Measurements from ENCODE around the gene GSG1L.

The GSG1L gene

DNA sequence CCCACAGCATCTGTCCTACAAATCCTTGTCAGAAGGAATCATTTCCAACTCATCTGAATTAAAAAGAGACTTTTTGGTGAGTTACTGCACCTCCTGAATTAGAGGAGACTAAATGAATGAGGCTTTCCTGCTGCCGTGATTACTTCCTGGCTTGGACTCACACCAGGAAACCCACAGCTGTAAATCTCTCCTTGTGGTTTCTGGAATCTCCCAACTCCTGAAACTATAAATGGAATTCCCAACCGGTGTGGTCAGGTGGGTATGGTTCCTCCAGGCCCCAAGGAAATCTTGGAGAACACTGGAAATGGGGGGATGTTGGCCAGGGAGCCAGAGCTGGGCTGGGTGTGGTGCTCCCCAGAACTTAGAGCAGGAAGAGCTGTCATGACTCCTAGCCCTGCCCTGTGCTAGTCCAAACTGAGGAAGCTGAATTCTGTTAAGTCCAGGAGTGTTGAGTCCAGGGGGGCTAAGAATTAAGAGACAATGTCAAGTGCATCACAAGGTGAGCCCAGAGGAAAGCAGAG lies 216.4 kb downstream of the GSG1L start:
- no peak for DNase-seq (ENCODE audit: low spot score)

DNA sequence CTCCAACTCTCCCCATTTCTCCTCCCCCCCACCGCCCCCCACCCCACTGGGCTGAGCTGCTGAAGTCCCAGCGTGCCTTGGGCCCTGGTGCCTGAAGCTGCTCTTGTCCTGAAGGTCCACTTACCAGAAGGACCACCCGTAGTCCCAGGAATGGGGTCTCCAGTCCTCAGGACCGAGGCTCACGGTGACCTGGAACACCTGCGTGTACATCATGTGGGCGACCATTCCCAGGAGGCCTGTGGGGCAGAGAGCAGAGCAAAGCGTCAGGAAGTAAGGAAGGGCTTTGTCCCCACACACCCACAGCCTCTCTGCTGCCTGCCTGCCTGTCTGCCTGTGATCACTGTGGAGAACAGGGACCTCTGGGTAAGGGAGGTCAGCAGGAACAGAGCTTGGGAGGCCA lies 218.7 kb downstream of the GSG1L start:
- no peak for DNase-seq (ENCODE audit: low spot score)

DNA sequence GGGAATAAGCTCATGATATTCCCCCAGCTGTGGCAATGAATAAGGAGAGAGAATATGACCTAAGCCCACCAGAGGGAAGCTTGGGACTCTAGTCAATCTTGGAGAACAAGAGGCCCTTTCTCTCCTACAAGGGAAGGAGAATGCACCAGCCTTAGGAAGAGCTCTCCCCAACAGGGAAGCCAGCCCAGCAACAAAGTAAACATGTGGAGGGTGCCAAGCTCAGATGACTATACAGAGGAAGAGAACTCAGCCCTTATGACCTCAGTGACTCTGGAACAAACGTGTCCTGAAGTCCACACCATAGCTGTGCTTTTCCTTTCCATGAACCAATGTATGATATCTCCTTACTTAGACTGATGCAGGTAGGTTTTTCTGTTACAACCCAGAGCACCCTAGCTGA lies 219.7 kb downstream of the GSG1L start:
- no peak for DNase-seq (ENCODE audit: low spot score)

DNA sequence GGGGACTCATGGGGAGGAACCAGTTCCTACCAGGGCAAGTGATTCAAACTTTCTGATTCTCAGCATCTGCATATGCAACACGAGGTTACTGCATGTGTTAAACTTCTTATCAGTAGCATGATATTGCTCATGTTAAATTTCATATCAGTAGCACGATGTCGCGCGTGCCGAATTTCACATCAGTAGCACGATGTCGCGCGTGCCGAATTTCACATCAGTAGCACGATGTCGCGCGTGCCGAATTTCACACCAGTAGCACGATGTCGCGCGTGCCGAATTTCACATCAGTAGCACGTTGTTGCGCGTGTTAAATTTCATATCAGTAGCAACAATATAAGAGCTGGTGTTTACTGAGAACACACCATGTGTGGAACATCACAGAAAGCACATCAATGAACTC lies 221.6 kb downstream of the GSG1L start:
- no peak for DNase-seq (ENCODE audit: low spot score)

DNA sequence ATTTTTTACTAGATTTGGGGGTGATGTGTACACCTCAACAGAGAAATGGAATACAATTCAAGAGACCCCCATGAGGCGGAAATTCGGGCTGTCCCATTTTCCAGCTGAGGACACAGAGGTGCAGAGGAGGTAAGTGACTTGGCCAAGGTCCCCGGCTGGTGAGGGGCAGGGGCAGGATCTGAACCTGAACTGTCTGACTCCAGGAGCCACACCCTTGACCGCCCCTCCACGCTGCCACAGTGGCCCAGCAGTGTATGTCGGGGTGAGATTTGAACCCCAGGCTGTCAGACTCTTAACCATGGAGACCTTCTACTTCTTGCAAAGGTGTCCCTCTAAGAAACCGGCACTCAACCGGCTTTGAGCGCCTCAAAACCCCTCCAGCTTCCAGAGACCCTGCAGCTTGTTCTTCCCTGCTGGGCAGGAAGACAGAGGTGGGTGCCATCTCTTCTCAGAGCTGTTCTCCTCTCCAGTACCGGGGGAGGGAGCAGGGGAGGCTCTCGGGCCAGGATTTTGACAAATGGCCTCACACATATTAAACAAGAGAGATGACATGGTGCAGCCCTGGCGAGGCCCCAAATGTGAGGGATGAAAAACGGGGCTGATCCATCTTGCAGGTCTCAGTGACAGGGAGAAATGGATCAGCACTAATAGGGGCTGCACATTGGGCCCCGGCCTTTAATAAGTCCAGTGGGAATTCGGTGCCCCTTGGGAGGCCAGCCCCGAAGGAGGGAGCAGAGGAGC lies 222.3 kb downstream of the GSG1L start:
- no peak for DNase-seq (ENCODE audit: low spot score)

DNA sequence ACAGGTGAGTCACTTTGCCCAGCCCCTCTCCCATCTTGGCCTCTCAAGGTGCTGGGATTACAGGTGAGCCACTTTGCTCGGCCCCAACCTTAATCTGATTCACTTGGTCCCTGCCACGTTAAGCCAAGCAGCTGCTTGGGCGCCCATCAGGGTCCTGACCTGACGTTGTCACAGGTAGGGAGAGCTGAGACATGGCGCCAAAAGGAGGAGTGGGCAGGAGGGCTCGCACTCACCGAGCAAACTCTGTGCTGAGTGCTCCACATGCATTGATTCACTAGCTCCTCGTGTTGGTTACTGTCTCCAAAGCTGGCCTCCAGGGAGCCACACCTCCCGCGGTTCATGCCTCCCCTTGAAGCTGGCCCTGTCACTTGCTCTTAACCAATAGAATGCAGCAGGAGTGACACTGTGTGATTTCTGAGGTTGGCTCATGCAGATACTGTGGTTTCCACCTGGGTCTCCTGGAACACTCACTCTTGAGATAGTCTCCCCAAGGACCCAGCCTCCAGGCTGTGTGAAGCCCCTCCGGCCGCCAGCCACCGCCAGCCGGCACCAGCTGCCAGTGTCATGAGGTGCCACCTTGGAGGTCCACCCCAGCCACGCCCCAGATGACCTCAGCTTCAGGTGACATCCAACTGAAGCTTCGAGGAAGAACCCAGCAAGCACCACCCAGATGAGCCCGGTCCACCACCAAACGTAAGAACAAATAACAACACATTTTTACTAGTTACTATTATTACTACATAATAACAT lies 223.0 kb downstream of the GSG1L start:
- DNase-seq (ENCODE audit: low spot score): no peak

DNA sequence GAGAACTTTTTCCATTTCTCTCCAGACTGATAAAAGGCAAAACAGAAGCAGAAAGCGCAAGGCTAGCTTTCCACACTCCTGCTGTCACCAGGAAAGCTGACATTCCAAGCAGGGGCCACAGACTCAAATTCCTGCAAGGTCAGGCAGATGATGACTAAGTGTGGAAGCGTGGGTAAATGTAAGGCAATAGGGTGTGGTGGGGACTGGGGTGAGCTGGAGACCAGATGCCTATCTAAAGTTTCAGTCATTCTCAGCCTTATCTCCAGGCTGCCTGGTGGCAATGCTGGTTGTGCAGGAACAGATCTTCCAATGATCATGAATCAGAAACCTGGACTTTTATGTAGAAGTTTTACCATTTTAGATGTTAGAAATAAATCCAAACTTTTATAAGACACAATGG lies 224.1 kb downstream of the GSG1L start:
- no peak for DNase-seq (ENCODE audit: low spot score)

DNA sequence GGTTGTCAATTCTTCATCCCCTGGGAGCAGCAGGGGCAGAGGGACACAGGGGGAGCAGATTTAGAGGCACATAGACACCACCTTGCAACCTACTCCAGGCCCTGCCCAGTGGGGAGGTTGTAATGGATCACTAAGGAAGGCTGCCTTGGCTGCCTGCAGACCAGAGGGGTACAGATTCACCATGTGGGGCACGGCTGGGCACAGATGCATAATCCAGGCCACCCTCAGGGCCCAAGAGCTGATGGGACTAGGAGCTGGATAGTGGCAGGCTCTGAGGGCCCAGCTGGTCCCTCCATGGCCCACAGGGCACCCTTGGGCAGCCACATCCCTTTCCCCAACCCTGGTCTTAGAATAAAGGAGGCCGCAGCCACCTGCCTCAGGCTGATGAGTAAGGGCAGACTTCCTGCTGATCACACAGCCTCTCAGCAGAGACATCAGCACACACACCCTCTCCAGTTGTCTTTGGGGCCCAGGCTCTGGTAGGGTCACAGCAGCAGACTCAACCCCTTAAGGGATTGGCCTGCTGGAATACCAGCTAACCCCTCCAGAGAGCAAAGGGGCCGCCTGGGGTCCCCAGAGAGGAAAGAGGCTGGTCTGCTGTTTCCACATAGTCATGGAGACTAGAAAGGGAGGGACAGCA lies 224.9 kb downstream of the GSG1L start:
- DNase-seq (ENCODE audit: low spot score): no peak

DNA sequence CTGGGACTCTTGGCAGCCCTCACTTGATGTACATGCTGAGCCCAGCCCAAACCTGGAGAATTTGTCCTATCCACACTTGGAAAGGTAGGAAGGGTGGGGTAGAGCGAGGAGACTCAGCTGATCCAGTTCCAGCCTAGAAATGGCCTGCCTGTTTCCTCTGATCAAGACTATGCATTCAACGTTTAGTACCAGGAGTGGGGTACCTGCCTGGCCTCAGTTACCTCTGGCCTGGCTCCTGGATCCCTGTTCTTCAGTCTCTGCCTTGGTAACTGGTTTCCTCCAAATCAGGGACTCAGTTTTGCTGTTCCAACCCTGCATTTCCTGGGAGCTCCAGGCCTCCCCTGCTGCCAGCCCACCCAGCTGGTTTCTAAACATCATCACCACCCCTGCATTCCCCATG lies 233.5 kb downstream of the GSG1L start:
- no peak for DNase-seq (ENCODE audit: low spot score)

DNA sequence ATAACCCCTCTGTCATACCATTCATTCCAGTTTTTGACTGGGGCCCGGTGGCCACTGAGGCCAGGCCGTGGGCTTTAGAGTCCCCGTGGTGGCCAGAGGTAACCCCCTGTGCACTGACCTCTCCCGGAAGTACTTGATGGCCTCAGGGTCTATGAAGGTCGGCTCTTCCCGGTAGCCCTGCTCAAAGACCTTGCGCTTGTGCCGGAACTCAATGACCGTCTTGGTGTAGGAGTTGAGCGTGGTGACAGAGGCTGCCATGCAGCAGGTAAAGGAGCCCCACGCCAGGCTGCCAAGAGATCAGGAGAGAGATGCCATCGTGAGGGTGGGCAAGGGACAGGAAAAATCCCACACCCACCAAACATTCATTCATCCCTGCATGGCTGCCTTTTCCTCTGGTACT lies 234.8 kb downstream of the GSG1L start:
- DNase-seq (ENCODE audit: low spot score): no peak

DNA sequence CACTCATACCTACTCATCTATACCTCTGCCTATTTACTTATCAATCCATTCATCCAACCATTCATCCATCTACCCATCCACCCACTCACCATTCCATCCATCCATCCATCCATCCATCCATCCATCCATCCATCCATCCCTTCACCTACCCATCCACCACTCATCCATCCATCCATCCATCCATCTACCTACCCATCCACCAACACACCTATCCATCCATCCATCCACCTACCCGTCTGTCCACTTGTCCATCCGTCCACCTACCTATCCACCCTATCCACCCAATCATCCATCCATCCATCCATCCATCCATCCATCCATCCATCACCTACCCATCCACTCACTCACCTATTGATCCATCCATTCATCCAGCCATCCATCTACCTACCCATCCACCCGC lies 235.7 kb downstream of the GSG1L start:
- DNase-seq (ENCODE audit: low spot score): no peak

DNA sequence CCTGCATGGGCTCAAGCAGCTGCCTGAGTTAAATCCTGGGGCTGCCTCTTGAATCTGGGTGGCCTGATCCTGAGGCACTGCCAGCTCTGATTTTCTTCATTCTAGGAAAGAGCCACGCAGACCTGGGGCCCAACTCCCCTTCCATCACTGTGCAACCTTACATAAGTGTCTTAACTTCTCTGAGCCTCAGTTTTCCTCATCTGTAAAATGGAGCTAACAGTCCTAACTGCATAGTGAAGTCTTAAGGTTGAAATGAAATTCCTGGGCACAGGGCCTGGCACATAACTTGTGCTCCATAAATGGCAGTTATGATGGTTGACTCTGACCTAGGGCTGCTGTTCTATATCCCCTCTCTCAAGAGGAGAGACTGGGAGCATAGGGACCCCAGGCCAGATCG lies 236.6 kb downstream of the GSG1L start:
- no peak for DNase-seq (ENCODE audit: low spot score)

DNA sequence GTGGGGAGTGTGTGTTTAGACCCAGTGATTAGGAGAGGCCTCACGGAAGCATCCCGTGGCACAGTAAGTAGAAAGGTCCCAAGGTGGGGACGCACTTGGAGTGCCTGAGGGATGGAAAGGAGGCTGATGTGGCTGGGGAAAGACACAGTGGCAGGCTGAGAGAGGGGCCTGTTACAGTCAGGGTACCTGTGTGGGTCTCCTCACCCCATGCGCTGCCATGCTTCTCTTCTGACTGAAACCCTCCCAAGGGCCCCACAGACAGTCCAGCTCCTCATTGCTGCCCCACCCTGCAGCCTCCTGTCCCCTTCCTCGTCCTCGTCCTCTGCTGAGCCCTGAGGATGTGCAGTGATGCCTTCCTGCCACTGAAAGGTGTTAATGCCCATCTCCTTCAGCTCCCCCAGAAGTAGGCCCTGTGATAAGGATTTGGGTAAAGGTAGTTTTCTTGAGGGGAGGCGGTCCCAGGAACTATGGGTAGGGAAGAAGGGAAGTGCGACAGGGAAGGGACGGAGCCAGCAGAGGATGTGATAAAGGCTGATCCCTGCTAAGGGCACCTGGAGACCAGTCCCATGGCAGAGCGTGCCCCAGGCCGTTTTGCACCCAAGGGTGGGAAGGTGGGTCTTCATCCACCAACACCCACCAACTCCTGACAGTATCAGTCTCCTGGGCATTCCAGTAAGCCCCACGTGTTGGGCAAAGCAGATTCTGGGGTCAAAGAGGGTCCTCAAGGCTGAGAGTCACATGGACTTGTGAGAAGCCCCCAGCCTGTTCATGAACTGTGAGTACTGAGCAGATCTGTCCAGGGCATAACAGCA lies 237.2 kb downstream of the GSG1L start:
- DNase-seq (ENCODE audit: low spot score): no peak

DNA sequence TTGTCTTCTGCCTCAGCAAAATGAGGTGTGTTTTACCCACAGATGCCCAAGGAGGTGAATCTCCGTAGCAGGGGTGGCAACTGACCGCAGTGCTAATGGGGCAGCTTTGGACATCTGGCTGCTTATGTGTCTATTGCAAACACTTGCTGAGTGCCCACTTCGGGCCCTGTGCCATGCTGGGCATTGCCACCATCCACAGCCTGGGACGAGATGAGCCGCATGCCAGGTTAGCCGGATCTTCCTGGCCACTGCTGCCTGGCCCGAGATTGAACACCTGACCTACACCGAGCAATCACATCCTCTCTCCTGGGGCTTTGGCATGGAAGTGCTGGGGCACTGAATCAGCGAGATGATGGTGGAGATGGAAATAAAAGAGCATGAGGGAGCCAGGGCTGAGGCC lies 238.7 kb downstream of the GSG1L start:
- DNase-seq (ENCODE audit: low spot score): no peak

DNA sequence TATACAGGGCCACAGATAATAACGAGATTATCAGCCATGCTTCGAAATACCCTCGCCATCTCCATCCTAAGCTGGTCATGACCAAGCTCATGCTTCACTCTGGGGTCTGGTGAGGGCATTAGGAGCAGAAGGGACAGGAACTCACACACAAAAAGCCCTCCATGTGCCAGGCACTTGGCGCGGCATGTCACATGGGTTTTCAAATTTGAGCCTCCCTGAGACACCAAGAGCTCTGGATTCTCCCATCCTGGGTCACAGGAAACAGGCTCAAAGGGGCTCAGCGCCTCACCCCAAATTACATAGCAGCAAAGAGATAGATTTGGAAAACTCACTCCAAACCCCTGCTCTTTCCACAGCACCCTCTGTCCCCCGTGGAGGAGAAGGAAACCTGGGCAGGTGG lies 239.5 kb downstream of the GSG1L start:
- no peak for DNase-seq (ENCODE audit: low spot score)

DNA sequence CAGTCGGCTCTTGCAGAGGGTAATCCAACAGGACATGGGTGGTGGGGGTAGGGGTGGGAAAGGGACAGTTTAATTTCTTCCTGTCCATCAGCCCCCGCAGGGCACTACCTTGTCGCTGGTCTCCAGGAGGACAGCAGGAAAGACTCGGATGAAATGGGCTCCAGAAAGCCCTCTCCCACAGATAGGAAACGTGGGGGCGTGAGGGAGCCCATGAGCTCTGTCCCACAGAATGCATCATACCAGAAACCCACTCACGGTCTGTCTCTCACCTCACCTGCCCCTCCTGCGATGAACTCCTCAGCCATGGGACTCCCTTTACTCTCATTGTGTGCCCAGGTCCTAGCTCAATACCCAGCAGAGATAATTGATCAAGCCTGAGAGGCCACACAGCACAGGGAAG lies 240.1 kb downstream of the GSG1L start:
- DNase-seq (ENCODE audit: low spot score): no peak

DNA sequence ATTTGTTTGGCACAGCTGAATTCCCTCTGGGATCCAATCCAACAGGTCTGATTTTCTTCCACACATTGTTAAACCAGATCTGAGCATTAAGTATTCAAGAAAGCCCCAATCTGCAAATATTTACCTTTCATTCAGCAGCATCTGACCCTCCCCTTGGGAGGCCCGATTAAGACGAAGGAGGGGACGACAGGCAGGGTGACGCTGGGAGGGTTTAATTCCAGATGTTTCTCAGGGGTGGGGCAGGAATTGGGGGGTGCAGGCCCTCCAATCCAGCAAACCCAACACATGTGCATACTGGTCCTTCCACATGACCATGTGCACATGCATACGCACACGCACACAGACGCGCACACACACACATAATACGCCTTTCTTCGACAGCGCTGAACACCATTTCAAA lies 240.5 kb downstream of the GSG1L start:
- no peak for DNase-seq (ENCODE audit: low spot score)

DNA sequence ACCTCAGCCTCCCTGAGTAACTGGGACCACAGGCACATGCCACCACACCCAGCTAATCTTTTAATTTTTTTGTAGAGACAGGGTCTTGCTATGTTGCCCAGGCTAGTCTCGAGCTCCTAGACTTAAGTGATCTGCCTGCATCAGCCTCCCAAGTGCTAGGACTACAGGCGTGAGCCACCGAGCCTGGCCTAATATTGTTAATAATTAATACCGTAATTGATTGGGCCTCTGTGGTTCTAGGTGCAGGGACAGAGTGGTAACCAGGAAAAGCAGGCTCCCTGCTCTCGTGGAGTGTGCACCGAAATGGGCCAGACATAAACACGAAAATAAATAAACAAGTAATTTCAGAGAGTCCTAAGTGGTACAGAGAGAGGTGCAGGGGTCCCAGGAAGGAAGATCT lies 241.0 kb downstream of the GSG1L start:
- DNase-seq (ENCODE audit: low spot score): no peak

DNA sequence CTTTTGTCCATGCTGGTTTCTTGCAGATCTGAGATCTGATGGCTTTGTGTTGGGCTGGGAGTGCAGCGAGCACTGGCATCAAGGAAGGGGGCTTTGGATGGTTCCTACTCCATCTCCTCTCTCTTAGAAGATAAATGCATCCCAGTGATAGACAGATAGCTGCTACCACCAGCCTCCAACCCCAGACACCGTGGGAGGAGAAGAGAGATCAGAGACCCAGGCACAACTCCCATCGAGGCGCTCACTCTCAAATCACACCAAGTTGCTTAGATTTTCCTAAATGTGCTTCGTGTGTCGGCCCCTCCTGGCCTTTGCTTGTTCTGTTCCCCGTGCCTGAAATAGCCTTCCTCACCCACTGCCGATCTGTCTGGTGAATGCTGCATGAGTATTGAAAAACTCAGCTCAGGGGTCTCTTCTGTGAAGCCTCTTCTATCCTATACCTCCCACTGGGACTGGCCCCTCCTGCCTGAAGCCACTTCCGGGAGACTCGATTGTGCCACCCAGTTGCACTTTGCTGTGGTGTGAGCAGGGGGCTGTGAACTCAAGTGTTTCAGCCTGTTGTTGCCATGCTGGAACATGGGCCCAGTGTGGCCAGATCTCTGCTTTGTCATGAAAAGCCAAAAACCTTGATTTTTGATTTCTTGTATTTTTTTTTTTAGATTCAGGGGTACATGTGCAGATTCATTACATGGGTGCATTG lies 242.7 kb downstream of the GSG1L start:
- DNase-seq (ENCODE audit: low spot score): no peak

DNA sequence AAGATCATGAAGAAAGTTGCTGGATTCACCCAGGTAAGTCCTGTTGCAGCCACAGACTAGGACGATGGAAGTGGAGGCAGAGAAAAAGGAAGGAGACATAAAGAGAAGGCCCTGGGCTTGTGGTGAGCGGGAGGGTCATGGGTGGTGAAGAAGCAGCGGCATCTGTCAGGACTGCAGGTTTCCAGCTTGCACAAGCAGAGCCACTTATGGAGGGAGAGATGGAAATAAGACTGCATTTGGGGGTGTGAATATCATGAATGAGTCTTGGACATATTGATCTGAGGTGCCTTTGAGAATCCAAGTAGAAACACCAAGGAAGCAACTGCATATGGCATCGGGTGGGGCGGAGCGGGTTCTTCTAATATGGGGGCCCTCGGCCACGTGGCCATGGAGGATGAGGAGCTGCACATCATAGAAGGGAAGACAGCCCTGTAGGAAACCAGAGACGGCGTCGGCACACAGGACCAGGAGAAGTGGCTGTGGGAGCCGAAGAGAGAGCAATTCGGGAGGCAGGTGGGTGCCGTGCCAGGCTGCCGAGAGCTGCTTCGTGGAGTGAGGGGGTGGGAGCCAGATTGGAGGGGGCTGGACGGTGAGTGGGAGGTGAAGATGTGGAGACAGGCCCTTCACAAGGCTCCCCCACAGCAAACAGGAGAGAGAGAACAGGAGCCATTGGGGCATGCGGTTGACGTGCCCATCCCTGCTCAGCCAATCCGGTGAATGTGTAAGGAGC lies 243.5 kb downstream of the GSG1L start:
- no peak for DNase-seq (ENCODE audit: low spot score)

DNA sequence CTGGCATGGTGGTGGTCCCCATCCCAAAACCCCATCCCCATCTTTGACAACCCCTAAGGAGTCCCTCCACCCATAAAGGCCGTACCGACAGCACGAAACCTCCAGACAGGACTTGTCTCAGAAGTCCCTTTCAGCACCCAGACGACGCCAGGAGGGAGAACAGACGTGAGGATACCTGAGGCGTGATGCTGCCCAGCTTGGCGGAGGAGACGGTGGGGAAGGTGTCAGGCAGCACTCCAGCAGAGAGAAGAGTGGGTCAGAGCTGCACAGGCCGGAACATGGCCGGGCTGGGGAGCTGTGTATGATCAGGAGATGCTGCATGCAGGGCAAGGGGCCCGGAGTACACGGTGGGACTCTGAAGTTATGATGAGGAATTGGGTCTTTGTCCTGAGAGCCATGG lies 244.2 kb downstream of the GSG1L start:
- no peak for DNase-seq (ENCODE audit: low spot score)

Data from left forelimb (tissue), 1 donor.